Left renal pelvis (tissue), 4 donors: ENCODE data around the gene CKB. TPM values are rescaled to one million over a fixed set of nuclear protein-coding genes. Genes with fewer than 3 reads are reported as not detected.
"Not testable (repeated sequence)": the region's sequence is repeated elsewhere in the genome, so short reads cannot be mapped to it uniquely, and the experiment has no call there.

Experiments used
- DNase-seq, 4 donors: peaks; one replicate each; pipeline ENCODE4 v3.0.0-alpha.2; 2013; ENCODE audit warnings: low read depth in 4 of 4, low spot score in 3 of 4
- polyA plus RNA-seq, 4 donors: library from polyadenylated mRNA; unstranded; fragments of 120-200 nt; gene quantifications; one replicate each; pipeline ENCODE4 v1.2.1, GENCODE V29; 2013; ENCODE audit not compliant: insufficient read length in 4 of 4

The CKB gene
- polyA plus RNA-seq, 4 donors: 65.6 to 159 (median 121) TPM

DNA sequence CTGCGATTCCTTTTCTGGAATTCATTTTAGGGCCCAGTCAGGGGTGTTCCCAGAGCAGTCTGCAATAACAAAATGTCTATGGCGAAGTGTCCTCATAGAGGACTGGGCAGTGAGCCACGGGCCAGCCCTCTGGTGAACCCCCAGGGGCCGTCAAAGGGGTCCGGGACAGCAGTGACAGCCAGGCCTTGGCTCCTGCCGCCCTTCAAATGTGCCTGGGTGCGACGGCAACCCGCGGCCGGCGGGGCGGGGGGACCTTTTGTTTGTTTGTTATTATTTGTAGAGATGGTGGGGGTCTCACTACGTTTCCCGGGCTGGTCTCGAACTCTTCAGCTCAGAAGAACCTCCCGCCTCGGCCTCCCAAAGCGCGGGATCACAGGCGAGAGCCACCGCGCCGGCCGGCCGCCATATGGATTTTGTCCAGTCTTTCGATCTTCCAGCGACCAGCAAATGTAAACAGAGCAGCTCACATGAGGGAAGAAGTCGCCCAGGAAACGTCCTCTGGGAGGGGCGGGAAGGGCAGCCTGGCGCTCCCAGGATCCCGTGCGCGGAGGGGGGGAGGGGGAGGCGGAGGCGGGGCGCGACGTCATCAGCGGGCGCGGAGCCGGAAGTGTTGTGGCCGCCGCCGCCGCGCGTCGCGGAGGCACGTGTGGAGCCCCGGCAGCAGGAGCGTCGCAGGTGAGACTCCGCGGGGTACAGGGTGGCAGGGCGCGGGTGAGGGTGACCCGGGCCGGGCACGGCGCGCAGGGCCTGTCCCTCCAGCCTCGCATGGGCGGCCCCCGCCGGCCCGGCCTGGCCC, 6.2 kb upstream of the CKB start, which contains the start of gene TRMT61A:
TSS of gene TRMT61A (plus strand) at position 610 of the 796 bp plus-strand sequence. CDS start 783 bp downstream, outside the sequence.
- DNase-seq: peak in 2 of 4 donors; percentile 71 to 79

DNA sequence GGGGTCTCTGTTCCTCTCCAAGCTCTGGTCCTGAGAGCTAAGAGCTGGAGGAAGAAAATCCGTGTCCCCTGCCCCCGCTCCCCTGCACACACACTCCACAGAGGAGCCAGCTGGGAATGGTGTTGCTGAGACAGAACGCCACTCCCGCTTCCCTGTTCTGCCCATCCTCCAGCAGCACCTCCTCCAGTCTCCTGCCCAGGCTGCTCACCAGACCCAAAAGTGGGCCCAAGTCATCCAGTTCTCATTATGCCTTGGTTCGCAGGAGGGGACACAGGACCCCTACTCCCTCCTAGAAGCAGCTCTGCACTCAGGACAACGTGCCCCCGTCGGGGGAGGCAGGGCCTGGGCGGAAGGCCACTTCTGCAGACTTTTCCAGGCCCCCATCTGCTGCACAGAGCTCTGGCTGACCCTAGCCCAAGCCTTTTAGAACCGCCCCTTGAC, 5.5 kb upstream of the CKB start:
- DNase-seq: no peak

DNA sequence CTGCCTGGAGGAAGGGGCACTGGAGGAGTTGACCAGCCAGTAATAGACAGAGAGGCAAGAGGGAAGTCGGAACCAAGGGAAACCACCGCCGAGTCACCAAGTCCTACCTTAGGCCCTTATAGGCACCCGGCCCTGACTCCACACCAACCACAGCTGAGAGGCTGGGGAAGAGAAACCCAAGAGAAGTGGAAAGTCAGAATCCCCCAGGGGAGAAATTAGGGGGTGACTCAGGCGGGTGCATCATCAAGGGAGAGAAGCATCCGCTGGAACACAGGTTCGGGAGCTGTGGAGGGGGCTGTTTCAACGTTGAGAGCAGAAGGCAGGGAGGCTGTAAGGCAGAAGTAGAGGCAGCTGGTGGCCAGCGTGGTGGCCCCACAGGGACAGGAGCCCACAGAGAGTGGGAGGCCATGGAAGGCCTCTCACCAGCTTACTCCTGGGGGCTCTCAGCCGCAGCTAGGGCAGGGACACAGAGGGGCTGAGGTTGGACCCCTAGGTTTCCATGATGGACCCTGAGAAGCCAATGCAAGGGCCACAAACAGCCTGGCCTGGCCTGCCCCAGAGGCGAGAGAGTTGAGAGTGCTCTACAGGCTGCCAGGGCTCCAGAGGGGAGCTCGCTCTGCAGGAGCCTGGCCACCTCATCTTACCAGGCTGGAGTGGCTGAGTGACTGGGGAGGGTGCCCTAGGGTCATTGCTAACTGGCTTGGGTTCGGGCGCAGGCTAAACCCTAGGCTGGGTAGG, 4.9 kb upstream of the CKB start:
- no peak for DNase-seq

DNA sequence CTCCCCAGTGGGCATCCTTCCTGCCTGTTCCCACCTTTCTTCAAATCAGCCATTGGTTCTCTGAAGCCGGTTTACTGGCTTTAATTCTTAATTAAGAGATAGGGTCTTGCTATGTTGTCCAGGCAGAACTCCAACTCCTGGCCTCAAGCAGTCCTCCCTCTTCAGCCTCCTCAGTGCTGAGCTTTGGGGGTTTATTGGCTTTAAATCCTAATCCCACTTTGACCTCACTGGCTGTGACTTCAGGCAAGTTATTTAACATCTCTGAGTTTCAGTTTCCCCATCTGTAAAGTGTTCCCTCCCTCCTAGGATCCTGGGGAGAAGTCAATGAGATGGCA, 4.3 kb upstream of the CKB start:
- DNase-seq: no peak

DNA sequence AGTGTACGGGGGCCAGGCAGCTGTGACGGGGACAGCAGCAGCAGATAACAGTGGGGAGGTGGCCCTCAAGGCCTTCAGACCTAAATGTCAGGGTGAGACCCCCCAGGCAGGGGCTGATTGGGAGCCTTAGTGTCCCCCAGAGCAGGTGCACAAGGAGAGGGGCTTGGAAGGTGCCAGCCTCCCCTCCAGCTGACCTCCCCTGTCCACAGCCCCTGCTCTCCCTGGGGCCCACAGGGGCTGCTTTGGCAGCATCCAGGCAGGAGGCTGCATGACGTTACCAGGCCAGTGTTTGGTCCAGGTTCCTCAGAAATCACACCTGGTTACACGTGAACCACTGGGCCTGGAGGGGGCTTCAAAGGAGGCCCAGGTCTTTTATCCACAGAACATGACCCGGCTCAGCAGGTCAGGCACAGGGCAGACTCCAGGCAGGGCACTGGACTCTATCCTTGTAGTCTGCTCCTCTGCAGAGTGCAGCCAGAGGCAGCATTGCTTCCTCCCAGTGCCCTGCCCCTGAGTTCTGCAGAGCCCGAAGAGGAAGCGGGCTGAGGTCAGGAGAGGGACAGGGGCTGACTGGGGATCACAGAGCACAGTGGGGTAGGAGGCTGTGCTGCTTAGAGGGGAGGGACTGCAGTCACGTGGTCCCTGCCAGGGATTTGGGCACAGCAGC, 3.8 kb upstream of the CKB start:
- no peak for DNase-seq

DNA sequence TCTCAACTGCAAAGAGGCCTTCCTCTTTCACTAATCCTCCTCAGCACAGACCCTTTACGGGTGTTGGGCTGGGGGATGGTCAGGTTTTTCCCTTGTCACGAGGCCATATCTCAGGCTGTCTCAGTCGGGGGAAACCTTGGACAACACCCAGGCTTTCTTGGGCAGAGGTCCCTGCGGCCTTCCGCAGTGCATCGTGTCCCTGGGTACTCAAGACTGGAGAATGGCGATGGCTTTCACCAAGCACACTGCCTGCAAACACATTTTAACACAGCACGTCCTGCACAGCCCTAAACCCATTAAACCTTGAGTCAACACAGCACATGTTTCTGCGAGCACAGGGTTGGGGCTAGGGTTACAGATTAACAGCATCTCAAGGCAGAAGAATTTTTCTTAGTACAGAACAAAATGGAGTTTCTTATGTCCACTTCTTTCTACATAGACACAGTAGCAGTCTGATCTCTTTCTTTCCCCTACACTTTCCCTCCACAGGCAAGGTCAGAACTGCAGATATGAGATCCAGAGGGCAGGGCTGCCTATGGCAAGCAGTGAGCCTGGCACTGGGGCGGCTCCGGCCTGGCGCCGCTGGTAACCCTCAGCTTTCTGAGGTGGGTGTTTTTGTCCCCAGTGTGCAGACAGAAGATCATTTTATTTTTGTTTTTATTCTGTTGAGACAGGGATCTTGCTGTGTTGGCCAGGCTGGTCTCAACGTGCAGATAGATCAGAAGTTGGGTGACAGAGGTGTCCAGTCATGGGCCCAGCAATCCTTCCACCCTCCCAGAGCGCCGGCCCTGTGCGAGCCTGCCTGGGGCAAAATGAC, 3.0 kb upstream of the CKB start:
- DNase-seq: not testable (repeated sequence)

DNA sequence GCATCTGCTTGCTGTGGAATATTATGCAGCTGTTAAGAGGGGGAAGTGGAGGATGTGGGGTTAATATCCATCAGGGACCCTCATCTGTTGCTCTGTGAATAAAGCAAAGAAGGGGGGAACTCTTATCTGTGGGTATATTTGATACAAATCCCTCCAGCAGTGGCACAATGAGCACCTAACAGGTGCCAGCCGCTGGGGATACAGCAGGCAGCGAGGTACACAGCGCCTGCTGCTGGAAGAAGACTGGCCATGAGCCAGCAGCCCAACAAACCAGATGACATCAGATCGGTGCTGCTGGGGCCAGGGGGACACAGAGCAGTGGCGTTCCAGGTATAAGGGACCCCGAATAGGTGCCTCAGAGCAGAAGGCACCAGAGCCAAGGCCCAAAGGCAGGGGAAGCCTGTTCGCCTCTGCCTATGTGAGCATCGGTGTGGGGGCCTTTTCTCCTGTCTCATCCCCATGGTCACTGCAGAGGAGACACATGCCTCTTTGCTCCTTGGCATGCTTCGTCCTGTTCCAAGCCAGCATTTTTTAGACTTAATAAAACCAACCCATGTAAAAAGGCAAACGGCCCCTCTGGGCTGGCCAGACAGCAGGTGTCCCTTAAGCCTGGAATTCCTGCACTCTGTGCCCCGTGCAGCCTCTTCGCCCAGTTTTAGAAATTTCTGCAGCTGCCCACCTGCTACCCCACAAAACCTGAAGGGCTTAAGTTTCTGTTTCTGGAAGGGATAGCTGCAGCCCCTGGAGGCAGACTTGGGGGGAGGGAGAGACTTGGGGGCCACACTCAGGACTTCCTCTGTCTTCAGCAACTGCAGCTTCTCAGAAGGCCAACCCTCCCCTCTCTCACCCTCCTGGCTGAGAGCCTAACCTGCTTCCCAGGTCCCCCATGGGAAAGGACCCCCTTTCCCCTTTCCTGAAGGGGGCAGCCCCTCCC, 1.6 kb upstream of the CKB start:
- no peak for DNase-seq

DNA sequence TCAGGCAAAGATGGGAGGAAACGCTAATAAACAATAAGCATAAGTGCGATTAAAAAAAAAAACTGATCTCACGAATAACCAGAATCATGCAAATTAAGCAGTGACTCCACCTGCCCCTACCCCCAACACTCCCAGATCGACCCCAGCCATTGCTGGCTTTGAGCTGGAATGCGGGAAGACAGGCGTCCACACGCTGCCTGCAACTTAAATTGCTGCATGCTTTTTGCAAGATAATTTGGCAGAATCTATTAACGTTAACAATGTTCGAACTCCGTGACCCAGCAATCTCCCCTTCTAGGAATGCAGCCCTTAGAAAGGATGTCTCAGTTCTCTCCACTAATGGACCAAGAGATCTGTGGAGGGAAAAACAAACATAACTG, 935 bp upstream of the CKB start:
- no peak for DNase-seq

DNA sequence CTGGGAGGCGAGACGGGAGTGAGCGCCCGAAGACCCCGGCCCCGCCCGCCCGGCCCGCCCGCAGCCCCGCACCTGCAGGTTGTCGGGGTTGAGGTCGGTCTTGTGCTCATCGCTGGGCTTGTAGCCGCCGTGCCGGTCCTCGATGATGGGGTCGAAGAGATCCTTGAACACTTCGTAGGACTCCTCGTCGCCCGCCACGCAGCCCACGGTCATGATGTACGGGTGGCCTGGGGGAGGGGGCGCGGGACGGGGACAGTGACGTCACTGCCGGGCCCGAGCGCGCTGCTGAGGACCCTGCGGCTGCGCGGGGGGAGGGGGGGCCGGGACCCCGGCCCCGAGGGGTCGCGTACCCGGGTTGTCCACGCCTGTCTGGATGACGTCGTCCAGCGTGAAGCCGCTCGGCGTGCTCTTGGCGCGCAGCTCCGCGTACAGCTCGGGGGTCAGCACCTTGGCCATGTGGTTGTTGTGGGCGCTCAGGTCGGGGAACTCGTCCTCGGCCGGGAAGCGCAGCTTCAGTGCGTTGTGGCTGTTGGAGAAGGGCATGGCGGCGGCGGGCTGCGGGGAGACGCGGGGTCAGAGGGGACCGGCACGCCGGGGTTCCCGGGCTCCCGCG, 573 bp downstream of the CKB start:
- no peak for DNase-seq

DNA sequence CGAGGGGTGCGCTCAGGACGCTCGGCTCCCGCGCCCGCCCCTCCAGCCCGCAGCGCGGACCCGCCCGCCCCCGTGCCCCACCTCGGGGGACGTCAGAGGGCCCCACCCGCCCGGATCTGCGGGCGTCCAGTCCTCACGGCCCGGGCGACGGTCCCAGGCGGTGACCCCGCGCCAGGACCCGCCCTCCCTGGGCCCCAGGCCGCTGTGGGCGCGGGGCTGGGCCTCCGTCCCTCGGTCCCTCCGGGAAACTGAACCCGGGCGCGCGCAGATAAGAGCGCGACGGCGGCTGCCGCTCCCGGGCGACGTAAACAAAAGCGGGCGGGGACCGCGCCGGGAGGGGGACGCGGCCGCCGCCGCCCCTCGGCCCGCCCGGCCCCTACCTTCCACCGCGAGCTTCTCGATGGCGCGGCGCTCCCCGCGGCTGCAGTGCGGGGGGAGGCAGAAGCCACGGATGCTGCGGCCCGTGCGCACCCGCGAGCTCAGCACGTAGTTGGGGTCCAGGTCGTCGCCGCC, 1.1 kb downstream of the CKB start:
- no peak for DNase-seq

DNA sequence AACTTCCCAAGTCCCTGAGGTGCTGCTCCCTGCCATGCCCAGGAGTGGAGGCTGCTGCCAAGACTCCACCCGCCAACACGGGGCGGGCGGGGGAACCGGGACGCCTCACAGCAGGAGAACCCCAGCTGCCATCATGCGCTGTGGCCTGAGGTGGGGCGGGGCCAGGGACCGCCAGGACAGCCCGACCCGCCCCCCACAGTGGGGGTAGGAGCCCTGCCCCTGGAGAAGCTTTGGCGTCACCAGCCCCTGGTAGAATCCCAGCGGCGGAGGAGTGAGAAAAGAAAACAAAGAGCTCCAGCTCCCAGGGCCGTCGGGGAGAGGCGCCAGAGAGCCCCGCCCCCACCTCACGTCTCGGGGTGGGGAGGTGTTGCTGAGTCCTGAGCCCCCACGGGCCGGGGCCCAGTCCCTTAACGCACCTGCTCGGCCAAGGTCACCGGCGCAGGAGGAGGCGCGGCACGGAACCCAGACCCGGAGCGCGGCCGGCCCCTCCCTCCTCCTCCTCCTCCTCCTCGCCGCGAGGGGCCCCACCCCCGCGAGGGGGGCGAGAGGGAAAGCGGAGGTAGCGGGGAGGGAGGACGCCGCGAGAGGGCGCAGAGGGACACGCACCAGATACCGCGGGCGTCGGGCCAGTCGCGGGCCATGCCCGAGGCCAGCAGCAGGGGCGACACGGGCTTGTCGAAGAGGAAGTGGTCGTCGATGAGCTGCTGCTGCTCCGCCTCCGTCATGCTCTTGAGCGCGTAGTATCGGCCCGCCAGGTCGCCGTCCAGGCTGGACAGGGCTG, 1.8 kb downstream of the CKB start:
- no peak for DNase-seq

DNA sequence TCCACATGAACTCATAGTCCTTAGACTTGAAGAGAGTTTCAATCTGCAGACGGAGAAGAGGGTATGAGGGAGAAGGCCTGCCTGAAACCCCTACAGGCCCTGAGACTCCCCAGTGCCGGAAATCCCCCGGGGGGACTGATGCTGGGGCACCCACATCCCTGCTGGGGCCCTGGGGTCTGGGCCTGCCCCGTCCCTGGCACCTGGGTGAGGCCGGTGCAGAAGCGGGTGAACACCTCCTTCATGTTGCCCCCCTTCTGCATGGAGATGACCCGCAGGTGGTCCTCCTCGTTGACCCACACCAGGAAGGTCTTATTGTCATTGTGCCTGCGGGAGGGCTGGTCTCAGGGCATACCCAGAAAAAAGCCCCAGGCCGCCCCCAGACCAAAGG, 2.4 kb downstream of the CKB start:
- DNase-seq: no peak

DNA sequence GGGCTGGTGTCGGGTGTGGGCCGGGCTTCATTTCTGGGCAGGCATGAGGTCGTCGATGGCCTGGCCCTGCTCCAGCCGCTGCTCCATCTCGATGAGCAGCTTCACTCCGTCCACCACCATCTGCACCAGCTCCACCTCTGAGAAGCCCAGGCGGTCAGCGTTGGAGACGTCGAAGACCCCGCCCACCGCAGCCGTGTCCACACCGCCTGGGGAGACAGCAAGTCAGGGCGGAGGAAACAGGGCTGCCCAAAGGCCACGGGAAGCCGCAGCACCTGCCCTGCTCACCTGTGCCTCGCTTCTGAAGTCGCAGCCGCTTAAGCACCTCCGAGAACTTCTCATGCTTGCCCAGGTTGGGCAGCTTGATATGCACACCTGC, 2.8 kb downstream of the CKB start:
- DNase-seq: no peak

DNA sequence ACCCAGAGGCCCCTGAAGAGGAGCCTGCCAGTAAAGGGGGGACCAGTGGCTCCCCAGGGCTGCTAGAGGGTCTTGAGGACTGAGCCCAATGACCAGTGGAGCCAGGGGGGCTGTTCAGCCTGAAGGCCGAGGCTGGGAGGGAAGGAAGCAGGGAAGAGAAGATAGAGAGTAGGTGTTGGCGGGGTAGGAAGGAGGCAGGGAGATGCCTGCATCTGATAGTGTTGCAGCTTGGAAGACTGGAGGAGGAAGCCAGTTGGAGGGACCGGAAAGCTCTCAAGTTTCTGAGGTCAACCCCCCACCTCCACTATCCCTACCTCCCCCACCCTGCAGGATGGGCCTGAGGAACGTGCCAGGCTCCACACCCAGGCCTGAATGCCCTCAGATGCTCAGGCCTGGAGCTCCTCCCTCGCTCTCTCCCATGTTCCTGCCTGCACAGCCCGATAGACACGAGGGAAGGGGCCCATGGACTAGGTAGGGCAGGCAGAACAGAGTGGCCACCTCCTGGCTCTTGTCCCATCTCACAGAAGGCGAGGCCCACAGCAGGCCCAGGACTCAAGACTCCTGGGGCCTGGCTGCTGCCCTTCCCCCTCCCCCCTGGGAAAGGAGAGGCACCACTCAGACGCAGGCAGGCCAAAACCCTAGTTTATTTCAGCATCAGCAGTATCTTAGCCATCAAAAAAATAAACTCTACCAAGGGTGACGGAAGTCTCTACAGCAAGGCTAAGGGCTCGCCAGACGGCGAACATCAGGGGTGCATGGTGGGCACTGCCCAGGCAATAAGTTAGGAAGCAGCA, 3.4 kb downstream of the CKB start:
- no peak for DNase-seq

DNA sequence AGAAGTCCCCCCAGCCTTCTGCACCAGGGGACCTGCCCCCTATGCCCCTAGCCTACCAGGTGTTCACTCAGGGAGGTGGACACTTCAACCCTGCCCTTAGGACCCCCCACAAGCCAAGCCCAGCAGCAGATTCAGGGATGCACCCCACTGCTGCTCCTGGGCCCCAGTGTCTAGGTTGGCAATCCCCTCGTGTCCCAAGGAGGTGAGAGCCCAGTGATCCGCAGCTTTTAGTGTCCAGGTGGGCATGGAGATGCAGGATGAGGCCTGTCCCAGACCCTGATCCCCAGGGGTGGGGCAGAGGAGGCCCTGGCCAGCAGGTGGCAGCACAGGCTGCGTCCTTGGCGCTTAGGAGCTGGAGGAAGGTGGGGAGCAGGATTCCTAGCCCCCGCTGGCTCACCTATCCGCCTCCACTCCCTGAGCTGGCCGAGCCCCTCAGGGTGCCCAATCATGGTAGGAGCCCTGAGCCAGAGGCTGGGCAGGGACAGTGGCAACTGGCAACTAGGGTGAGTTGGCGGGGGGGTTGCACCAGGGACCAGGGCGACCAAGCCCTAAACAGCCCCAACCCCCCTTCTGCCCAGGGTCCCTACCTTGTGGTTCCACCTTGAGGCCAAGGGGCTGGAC, 4.1 kb downstream of the CKB start:
- DNase-seq: no peak

DNA sequence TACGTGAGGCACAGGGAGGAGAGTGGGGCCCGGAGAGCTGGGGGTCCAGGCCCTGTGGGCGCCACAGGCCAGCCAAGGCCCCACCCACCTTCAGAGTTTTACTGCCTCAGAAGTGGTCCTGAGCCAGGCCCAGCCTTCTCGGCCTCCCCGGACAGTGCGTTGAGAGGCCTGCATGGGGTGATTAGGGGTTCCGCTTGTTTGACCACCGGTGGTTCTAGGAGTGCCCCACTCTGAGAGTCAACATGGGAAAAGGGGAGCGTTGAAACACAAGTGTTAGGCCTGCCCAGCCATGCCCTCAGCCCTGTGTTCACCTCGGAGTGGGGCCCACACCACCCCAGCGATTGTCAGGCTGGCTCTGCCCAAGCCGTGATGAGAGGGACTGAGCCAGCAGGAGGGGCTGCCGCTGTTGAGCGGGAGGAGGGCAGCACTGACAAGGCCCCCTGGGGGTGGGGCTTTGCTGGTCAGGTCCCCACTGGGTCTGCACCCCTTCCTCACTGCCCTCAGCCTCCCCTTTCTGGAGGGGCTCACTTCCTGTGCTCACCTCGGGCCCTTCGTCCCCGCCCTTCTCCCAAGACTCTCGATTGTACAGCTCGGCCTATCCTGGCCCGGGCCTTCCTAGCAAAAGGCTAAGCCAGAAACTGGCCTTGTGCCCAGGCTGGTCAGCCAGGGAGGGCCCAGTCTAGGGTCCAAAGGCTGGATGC, 4.8 kb downstream of the CKB start:
- DNase-seq: no peak
